ENCODE results near the gene CPNE5.

Gene CPNE5

GRCh38 chr6:36825452-36825851 lies 13.8 kb downstream of the CPNE5 start:
- TF ChIP-seq TCF12 (IDR thresholded peaks at IDR 0.05; ENCODE audit: low read depth) (no peak), YY1 (IDR thresholded peaks at IDR 0.05; ENCODE audit: low read depth) (no peak), CREB1 (IDR thresholded peaks at IDR 0.05; ENCODE audit: low read depth) (no peak), EGR1 (IDR thresholded peaks at IDR 0.05) (no peak), ZBTB7A (IDR thresholded peaks at IDR 0.05; ENCODE audit: low read depth) (no peak), RAD21 (IDR thresholded peaks at IDR 0.05; ENCODE audit: low read depth) (no peak), TEAD4 (IDR thresholded peaks at IDR 0.05) (no peak), TAF1 (IDR thresholded peaks at IDR 0.05; ENCODE audit: low read depth) (no peak), EP300 (IDR thresholded peaks at IDR 0.05; ENCODE audit: borderline replicate concordance) (no peak), MAX (IDR thresholded peaks at IDR 0.05) (no peak), USF1 (IDR thresholded peaks at IDR 0.05) (no peak), FOXM1 (IDR thresholded peaks at IDR 0.05; ENCODE audit: borderline replicate concordance, low read depth) (no peak), REST (IDR thresholded peaks at IDR 0.05; ENCODE audit: low read depth) (no peak), CEBPB (IDR thresholded peaks at IDR 0.05) (no peak), NFIC (IDR thresholded peaks at IDR 0.05) (no peak)

- TF ChIP-seq MAX (IDR thresholded peaks at IDR 0.05) (no peak), EP300 (IDR thresholded peaks at IDR 0.05; ENCODE audit: borderline replicate concordance) (no peak), EGR1 (IDR thresholded peaks at IDR 0.05) (no peak), TEAD4 (IDR thresholded peaks at IDR 0.05) (no peak), YY1 (IDR thresholded peaks at IDR 0.05; ENCODE audit: low read depth) (no peak), CEBPB (IDR thresholded peaks at IDR 0.05) (no peak), RAD21 (IDR thresholded peaks at IDR 0.05; ENCODE audit: low read depth) (no peak), TCF12 (IDR thresholded peaks at IDR 0.05; ENCODE audit: low read depth) (no peak), TAF1 (IDR thresholded peaks at IDR 0.05; ENCODE audit: low read depth) (no peak), ZBTB7A (IDR thresholded peaks at IDR 0.05; ENCODE audit: low read depth) (no peak), CREB1 (IDR thresholded peaks at IDR 0.05; ENCODE audit: low read depth) (no peak), REST (IDR thresholded peaks at IDR 0.05; ENCODE audit: low read depth) (no peak), FOXM1 (IDR thresholded peaks at IDR 0.05; ENCODE audit: borderline replicate concordance, low read depth) (no peak), NFIC (IDR thresholded peaks at IDR 0.05) (no peak), USF1 (IDR thresholded peaks at IDR 0.05) (no peak)
Observed at GRCh38 chr6:36824253-36824652, 15.0 kb downstream of the CPNE5 start.

- TF ChIP-seq YY1 (IDR thresholded peaks at IDR 0.05; ENCODE audit: low read depth) (no peak), TAF1 (IDR thresholded peaks at IDR 0.05; ENCODE audit: low read depth) (no peak), REST (IDR thresholded peaks at IDR 0.05; ENCODE audit: low read depth) (no peak), RAD21 (IDR thresholded peaks at IDR 0.05; ENCODE audit: low read depth) (no peak), EGR1 (IDR thresholded peaks at IDR 0.05) (no peak), CREB1 (IDR thresholded peaks at IDR 0.05; ENCODE audit: low read depth) (no peak), TCF12 (IDR thresholded peaks at IDR 0.05; ENCODE audit: low read depth) (no peak), NFIC (IDR thresholded peaks at IDR 0.05) (no peak), CEBPB (IDR thresholded peaks at IDR 0.05) (no peak), TEAD4 (IDR thresholded peaks at IDR 0.05) (no peak), USF1 (IDR thresholded peaks at IDR 0.05) (no peak), FOXM1 (IDR thresholded peaks at IDR 0.05; ENCODE audit: borderline replicate concordance, low read depth) (no peak), MAX (IDR thresholded peaks at IDR 0.05) (no peak), ZBTB7A (IDR thresholded peaks at IDR 0.05; ENCODE audit: low read depth) (no peak), EP300 (IDR thresholded peaks at IDR 0.05; ENCODE audit: borderline replicate concordance) (no peak)
Observed at GRCh38 chr6:36823421-36824096, 15.7 kb downstream of the CPNE5 start.
